GM18519 (cell line): Measurements from ENCODE around the gene DHX8.
"Not testable (repeated sequence)": the region's sequence is repeated elsewhere in the genome, so short reads cannot be mapped to it uniquely, and the experiment has no call there.

Experiments used
- ATAC-seq: cut with Tn5 transposase; IDR thresholded peaks from one replicate; pipeline ENCODE4 v1.9.1; 2021; ENCODE audit warnings: mild to moderate bottlenecking, moderate library complexity; ENCODE audit not compliant: unreplicated experiment, low FRiP score

The DHX8 gene

GRCh38 chr17:43483674-43484551 is at the start of gene DHX8:
TSS of gene DHX8 (plus strand) at chr17:43483975. CDS start at chr17:43484038, 63 bp downstream.
- ATAC-seq: peak; percentile 87

- no peak for ATAC-seq
Observed at GRCh38 chr17:43434902-43435319, 48.9 kb upstream of the DHX8 start.

GRCh38 chr17:43437756-43438155 is 46.0 kb upstream of the DHX8 start:
- ATAC-seq: no peak

DNA sequence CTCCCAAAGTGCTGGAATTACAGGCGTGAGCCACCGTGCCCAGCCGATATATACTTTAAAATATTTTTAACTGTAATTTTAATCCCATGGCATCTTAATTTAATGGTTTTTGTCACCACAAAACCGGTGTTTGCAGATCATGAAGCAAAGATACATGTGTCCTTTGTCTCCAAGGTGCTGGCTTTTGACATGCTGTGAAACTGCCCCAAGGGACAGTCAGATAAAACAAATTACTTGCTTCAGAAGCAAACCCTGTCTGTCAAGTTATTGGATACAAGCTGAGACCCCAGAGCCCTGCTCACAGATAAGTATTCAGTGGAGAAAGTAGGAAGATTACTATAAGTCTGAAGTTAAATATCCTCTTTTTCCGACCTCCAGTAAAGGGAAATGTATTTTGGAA is 45.1 kb upstream of the DHX8 start:
- no peak for ATAC-seq

DNA sequence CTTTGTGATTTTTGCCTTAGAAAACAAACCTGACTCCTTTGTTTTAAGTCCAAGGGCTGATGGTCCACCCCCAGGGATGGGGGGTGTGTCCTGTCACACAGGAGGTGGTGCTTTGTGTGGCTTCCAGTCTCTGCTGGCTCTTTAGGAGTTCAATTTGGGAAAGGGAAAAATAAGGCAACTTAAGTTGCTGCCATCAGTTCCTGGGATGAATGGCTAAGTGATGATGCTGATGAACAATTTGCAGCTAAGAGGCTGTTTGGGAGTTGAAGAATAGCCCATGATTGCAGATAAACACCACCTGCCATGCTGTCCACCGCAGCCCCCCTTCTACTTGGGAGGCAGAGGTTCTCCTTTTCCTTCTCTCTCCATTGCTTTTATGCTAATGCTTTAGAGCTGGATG is 44.7 kb upstream of the DHX8 start:
- no peak for ATAC-seq

GRCh38 chr17:43442711-43443110 is 41.1 kb upstream of the DHX8 start:
- no peak for ATAC-seq

- ATAC-seq: no peak
Observed at GRCh38 chr17:43443381-43443780, 40.4 kb upstream of the DHX8 start.

GRCh38 chr17:43444223-43445008 is 39.4 kb upstream of the DHX8 start:
- ATAC-seq: no peak

- ATAC-seq: no peak
Observed at GRCh38 chr17:43445009-43445589, 38.7 kb upstream of the DHX8 start.

GRCh38 chr17:43446773-43447172 is 37.0 kb upstream of the DHX8 start:
- no peak for ATAC-seq

DNA sequence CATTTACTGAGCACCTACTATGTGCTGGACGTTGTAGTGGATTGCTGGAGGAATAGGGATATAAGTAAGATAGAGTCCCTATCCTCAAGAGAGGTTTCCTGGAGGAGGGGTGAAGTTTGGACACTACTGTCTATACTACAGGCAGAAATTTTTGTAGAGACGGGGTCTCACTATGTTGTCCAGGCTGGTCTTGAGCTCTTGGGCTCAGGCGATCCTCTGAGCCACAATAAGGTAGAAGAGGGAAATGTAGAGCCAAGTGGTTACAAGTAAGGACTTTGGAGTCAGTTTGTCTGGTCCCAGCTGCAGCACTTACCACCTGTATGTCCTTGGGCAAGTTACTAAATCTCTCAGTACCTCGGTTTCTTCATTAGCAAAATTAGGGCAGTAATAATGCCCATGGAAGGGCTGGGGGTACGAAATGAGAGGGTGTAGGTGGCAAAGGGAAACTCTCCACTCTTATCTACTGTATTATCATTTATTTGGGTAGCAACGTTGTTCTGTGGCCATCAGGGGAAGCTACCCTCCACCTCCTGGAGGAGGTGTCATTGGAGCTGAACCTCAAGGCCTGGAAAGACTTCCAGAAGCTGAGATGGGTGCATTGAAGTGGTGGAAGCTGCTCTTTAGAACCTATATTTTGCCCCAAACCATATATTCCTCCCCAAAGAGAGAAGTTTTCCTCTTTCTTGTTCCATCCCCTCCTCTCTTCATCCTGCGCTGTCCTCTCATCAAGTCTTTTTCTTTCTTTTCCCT is 34.9 kb upstream of the DHX8 start:
- no peak for ATAC-seq

DNA sequence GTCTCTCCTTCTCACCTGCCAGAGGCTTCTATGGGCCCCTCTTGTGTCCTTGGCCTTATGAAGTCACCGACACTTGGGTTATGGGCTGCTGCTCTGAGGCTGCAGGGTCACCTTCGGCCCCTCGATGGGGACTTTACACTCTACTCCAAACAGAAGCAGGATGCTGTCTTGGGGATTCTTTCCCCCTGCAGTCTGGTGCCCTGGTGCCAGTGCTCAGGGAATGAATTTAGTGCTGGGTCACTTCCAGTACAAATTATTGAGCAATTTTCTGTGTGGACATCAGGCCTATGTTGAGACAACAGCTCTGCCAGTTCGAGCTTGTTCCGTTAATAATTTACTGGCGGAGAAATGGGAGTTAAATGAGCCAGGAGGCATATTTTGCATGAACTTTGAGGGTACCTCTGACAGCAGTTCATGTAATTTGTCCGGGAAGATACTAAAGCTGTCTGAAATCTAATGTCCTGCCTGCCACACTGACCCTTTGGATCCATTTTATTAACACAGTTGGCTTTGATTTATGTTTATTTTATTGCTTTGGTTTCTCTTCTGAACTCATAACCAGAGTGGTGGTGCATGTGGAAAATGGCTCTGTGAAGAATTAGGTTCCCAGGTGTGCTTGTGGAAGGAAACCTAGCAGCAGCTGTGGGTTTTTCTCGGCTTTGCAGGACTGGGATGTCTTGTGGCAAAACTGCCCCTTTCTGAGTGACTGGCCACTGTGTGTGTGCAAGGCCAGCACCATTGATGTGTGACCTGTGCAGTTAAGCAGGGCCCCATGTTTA is 34.1 kb upstream of the DHX8 start:
- no peak for ATAC-seq

DNA sequence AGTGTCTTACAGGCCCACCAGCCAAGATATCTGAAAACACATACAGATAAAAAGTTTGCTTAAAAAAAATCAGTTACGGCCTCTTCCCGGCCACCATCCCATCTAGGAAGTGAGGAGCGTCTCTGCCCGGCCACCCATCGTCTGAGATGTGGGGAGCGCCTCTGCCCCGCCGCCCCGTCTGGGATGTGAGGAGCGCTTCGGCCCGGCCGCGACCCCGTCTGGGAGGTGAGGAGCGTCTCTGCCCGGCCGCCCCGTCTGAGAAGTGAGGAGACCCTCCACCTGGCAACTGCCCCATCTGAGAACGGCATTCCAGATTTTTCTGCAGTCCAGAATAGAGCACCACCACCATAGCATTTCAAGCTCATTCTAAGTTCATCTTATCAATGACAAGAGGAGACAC is 33.0 kb upstream of the DHX8 start:
- not testable (repeated sequence) for ATAC-seq

DNA sequence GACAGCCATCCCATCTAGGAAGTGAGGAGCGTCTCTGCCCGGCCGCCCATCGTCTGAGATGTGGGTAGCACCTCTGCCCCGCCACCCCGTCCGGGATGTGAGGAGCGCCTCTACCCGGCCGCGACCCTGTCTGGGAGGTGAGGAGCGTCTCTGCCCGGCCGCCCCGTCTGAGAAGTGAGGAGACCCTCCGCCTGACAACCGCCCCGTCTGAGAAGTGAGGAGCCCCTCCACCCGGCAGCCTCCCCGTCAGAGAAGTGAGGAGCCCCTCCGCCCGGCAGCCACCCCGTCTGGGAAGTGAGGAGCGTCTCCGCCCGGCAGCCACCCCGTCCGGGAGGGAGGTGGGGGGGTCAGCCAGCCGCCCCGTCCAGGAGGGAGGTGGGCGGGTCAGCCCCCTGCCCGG is 32.0 kb upstream of the DHX8 start:
- ATAC-seq: not testable (repeated sequence)

- ATAC-seq: no peak
Observed at GRCh38 chr17:43453331-43453812, 30.4 kb upstream of the DHX8 start.

GRCh38 chr17:43454868-43455267 is 28.9 kb upstream of the DHX8 start:
- no peak for ATAC-seq

DNA sequence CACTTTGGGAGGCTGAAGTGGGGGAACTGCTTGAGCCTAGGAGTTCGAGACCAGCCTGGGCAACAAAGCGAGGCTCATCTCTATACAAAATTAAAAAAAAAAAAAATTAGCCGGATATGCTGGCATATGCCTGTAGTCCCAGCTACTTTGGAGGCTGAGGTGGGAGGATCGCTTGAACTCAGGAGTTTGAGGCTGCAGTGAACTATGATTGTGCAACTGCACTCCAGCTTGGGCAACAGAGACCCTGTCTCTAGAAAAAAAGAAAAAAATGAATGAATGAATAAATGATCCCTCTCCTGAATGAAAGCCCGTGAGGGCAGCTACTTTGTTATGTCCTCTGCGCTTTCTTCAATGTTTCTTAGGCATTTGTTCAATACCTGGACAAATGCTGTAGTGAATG is 27.7 kb upstream of the DHX8 start:
- ATAC-seq: no peak

DNA sequence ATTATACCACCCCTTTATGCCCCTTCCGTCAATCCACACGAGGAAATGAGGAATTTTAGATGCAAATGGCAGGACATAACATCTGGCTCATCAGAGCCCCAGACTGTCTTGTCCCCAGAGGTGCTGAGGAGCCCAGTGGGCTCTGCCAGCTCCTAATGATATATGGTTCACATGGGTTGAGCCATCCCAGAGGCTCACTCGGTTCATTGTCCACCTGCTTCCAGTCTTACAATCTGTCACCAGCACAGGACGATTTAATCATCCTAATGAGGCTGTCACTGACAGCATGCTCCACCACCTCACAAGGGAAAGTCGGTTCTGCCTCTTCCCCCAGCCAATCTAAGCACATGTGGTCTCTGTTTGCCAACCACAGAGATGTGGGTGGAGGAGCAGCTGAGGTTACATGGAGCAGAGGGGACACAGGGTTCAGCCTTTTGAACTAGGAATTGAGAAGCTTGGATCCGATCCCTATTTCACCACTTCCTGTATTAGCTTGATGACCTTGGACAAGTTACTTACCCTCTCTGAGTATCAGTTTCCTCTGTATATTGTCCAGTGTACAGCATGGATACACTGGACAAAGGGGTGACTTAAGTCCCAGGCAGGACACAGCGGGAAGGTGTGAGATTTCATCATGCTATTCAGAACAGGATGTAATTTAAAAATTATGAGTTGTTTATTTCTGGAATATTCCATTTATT is 27.0 kb upstream of the DHX8 start:
- no peak for ATAC-seq

GRCh38 chr17:43457362-43457692 is 26.4 kb upstream of the DHX8 start:
- ATAC-seq: no peak
